Immature natural killer cell (primary cell): ENCODE data around the gene DSCAM. TPM values are rescaled to one million over a fixed set of nuclear protein-coding genes. Genes with fewer than 3 reads are reported as not detected.

ENCODE experiments used
- DNase-seq, 3 donors: peaks; one replicate each; pipeline ENCODE4 v3.0.0; 2022; ENCODE audit warnings: mixed read lengths in 1 of 3
- H3K27ac Mint-ChIP-seq, 6 donors: one replicate each; pipeline ENCODE4 v1.8.0; 2020; ENCODE audit warnings: mixed read lengths in 6 of 6, mild to moderate bottlenecking in 5 of 6, inconsistent platforms in 4 of 6, moderate library complexity in 3 of 6
- H3K27me3 Mint-ChIP-seq, 3 donors: one replicate each; pipeline ENCODE4 v1.8.0; 2020 to 2021; ENCODE audit warnings: low read depth in 3 of 3, mild to moderate bottlenecking in 3 of 3, mixed read lengths in 3 of 3, moderate library complexity in 3 of 3, inconsistent platforms in 1 of 3
- H3K36me3 Mint-ChIP-seq, 3 donors: one replicate each; pipeline ENCODE4 v1.8.0; 2020; ENCODE audit warnings: mixed read lengths in 3 of 3, inconsistent platforms in 2 of 3, mild to moderate bottlenecking in 2 of 3
- H3K4me1 Mint-ChIP-seq, 2 donors: one replicate each; pipeline ENCODE4 v1.8.0; 2020; ENCODE audit warnings: inconsistent platforms in 2 of 2, mild to moderate bottlenecking in 2 of 2, mixed read lengths in 2 of 2, moderate library complexity in 1 of 2
- H3K4me3 Mint-ChIP-seq, 5 donors: one replicate each; pipeline ENCODE4 v1.8.0; 2020; ENCODE audit warnings: mild to moderate bottlenecking in 5 of 5, mixed read lengths in 5 of 5, inconsistent platforms in 3 of 5, moderate library complexity in 3 of 5
- H3K9me3 Mint-ChIP-seq, 6 donors: one replicate each; pipeline ENCODE4 v1.8.0; 2020; ENCODE audit warnings: mild to moderate bottlenecking in 6 of 6, mixed read lengths in 6 of 6, inconsistent platforms in 4 of 6, moderate library complexity in 3 of 6
- polyA plus RNA-seq, 3 donors: library from polyadenylated mRNA; unstranded; fragments of 300-500 nt; fragmentation: Illumina TruSeq; gene quantifications; one replicate each; pipeline ENCODE4 v1.2.3, GENCODE V29; 2021

Gene DSCAM
- polyA plus RNA-seq, 3 donors from 2014 or later: not detected

DNA sequence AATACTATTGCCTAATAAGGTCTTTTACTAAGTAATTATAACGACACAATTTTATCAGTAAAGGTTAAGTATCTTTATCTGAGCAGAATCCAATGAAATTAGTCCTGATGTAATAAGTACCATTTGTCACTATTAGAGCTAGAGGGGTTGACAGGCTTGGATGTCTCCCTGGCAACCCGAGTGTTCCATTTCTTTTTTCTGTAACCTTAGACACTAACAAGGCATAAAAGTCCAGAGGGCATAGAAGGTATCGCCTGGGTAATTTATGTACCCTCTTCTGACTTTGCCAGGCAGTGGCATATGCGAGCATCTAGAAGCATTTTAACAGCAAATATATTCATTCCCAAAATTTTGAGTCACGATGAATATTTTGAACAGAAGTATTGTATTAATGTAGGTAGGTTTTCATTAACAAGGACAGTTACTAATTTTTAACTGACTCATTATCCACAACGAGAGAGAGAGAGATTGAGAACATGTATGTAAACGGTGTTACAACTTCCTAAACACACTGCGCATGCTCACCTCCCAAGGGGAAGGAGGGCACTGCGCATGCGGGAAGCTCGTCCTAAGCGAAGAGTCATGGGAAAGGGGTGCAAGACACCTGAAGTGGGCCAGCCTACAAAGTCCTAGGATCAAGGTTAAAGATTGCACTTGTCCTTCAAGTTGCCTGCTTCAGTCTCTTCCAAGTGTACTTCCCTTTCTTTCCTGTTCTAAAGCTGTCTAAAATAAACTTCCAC, 423.9 kb downstream of the DSCAM start:
- H3K4me1 Mint-ChIP-seq: no peaks in the 10 kb centered on the region
- H3K27me3 Mint-ChIP-seq: no peaks in the 10 kb centered on the region
- no peak overlapping the region for H3K4me3 Mint-ChIP-seq
- DNase-seq: no peak
- H3K36me3 Mint-ChIP-seq: no peaks in the 10 kb centered on the region
- H3K9me3 Mint-ChIP-seq: peaks cover 3 to 17% (median 5%) of the 10 kb centered on the region in 6 donors
- no peak overlapping the region for H3K27ac Mint-ChIP-seq

DNA sequence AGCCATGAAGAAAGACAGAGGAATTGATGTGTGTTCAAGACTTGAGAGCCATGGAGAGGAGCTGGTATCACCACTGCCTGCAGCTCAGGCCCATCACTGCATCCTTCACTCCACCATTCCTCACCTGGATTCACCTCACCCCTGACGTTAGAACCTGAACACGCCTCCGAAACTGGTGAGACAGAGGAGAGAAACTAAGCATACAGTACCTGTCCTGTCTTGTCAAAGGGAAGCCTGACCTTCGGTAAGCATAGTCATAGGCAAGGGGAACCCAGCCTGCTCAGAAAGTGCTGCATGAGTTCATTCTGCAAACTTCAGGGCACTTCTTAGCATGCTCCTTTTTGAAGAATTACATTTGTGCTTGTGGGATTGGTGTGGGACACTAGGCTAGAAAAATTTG, 425.8 kb downstream of the DSCAM start:
- Mint-ChIP-seq H3K4me1 (no peaks in the 10 kb centered on the region), H3K27ac (no peak overlapping the region), H3K4me3 (no peak overlapping the region), H3K27me3 (no peaks in the 10 kb centered on the region), H3K36me3 (no peaks in the 10 kb centered on the region), H3K9me3 (peaks cover 4 to 23% (median 7%) of the 10 kb centered on the region in 6 donors)
- DNase-seq: no peak

DNA sequence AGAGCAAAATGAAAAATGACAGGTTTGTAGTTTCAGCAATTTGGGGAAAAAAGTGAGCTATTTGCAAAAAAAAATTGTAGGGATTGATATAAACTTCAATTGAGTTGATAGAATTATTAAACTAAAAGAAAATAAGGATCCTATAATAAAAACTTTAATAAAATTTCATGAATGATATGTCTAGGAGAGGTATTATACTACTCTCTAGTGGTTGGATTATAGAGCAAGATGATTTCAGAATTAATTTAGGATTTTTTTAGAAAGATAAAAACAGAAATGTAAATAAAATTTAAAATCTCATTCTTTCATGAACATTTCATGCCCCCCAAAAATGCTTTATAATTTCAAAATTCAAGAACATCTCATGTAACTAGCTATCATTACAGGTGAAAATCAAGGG, 430.4 kb downstream of the DSCAM start:
- DNase-seq: no peak

DNA sequence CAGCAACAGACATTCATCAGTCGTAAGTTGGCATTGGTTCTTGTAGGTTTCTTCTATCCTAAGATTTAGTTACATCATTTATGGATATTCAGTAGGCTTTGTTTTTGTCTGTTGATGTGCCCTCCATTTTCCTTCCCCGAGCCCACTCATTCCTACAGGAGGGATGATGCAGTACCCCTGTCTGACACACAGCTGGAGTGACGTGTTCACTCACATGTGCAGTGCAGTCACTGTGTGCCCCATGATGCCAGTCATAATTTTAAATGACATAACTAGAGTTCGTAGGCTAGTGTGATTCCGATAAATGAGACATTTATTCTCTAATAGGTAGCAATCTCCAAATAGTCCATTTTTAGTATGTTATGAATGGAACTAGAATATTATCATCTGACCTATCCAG, 438.4 kb downstream of the DSCAM start:
- DNase-seq: no peak
- H3K4me3 Mint-ChIP-seq: no peak overlapping the region
- H3K27ac Mint-ChIP-seq: no peak overlapping the region
- H3K4me1 Mint-ChIP-seq: no peaks in the 10 kb centered on the region
- peaks cover 0 to 15% (median 4%) of the 10 kb centered on the region in 6 donors for H3K9me3 Mint-ChIP-seq
- peaks cover 0 to 3% (median 0%) of the 10 kb centered on the region in 3 donors for H3K27me3 Mint-ChIP-seq
- no peaks in the 10 kb centered on the region for H3K36me3 Mint-ChIP-seq

More for the DNA sequence above, 430.4 kb downstream of the DSCAM start:
- no peak overlapping the region for H3K27ac Mint-ChIP-seq
- no peaks in the 10 kb centered on the region for H3K4me1 Mint-ChIP-seq
- H3K4me3 Mint-ChIP-seq: no peak overlapping the region
- peaks cover 0 to 3% (median 0%) of the 10 kb centered on the region in 3 donors for H3K27me3 Mint-ChIP-seq
- H3K9me3 Mint-ChIP-seq: peaks cover 8 to 19% (median 14%) of the 10 kb centered on the region in 6 donors
- H3K36me3 Mint-ChIP-seq: no peaks in the 10 kb centered on the region

DNA sequence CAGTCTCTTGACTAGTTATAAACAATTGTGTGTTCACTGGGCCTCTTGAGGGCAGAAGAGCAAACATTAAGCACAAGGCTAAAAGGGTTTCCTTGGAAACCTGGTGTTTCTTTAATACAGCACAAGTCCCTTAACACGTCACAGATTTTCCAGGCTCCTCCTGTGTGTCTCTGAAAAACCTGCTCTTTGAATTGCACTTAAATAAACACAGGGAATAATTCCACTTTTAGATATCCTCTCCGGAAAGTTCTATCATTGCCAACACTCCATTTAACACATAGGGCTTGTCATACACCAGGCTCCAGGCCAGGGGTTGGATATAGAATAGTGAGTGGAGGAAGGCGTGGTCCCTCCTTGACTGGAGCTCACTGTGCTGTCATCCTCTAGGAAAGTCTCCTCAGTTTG, 442.6 kb downstream of the DSCAM start:
- H3K36me3 Mint-ChIP-seq: no peaks in the 10 kb centered on the region
- H3K27me3 Mint-ChIP-seq: no peaks in the 10 kb centered on the region
- H3K4me1 Mint-ChIP-seq: no peaks in the 10 kb centered on the region
- H3K4me3 Mint-ChIP-seq: no peak overlapping the region
- peaks cover 0 to 7% (median 4%) of the 10 kb centered on the region in 6 donors for H3K9me3 Mint-ChIP-seq
- no peak overlapping the region for H3K27ac Mint-ChIP-seq
- no peak for DNase-seq

DNA sequence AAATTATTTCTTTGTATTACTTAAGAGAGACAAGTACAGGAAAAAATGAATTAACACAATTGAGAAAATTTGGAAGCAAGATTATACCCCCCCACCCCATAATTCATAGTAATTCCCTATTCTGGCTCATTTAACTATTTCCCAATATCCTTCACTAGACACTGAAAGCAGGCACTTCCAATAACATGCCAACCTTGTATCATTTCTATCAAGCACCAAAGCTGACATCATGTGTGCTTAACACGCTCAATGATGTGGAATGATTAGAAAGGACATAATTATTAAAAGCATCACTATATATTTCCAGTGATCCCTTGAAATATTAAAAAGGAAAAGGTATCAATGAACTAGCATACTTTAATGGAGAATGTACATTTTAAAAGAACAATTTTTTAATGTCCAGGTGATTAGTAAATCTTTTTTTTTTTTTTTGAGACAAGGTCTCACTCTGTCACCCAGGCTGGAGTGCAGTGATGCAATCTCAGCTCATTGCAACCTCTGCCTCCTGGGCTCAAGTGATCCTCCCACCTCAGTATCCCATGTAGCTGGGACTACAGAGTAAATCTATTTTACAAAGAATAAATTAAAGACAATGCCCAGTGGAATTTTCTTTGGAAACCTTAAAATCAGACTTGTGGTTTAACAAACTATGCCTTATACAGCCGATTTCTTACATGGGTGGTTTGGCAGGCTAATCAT, 443.9 kb downstream of the DSCAM start:
- Mint-ChIP-seq H3K4me3 (no peak overlapping the region), H3K36me3 (no peaks in the 10 kb centered on the region), H3K9me3 (peaks cover 0 to 9% (median 4%) of the 10 kb centered on the region in 6 donors), H3K27ac (no peak overlapping the region), H3K27me3 (no peaks in the 10 kb centered on the region), H3K4me1 (no peaks in the 10 kb centered on the region)
- DNase-seq: no peak

- H3K4me1 Mint-ChIP-seq: no peaks in the 10 kb centered on the region
- H3K36me3 Mint-ChIP-seq: peaks cover 0 to 3% (median under 1%) of the 10 kb centered on the region in 3 donors
- no peak for DNase-seq
- peaks cover 3 to 21% (median 7%) of the 10 kb centered on the region in 6 donors for H3K9me3 Mint-ChIP-seq
- H3K27ac Mint-ChIP-seq: no peak overlapping the region
- no peak overlapping the region for H3K4me3 Mint-ChIP-seq
- peaks cover 0 to 3% (median 0%) of the 10 kb centered on the region in 3 donors for H3K27me3 Mint-ChIP-seq
Observed at GRCh38 chr21:40395732-40396131, 451.2 kb downstream of the DSCAM start.

GRCh38 chr21:40393066-40393465, 453.9 kb downstream of the DSCAM start:
- Mint-ChIP-seq H3K27ac (no peak overlapping the region), H3K9me3 (peaks cover 0 to 13% (median 7%) of the 10 kb centered on the region in 6 donors), H3K4me1 (no peaks in the 10 kb centered on the region), H3K4me3 (no peak overlapping the region), H3K36me3 (peaks cover 0 to 3% (median 3%) of the 10 kb centered on the region in 3 donors), H3K27me3 (peaks cover 0 to 3% (median 0%) of the 10 kb centered on the region in 3 donors)
- DNase-seq: no peak

- Mint-ChIP-seq H3K9me3 (peaks cover 0 to 7% (median 3%) of the 10 kb centered on the region in 6 donors), H3K4me1 (no peaks in the 10 kb centered on the region), H3K36me3 (peaks cover 0 to 3% (median 0%) of the 10 kb centered on the region in 3 donors), H3K27ac (no peak overlapping the region), H3K4me3 (no peak overlapping the region), H3K27me3 (peaks cover 0 to 1% (median 0%) of the 10 kb centered on the region in 3 donors)
- no peak for DNase-seq
Observed at GRCh38 chr21:40388046-40388445, 458.9 kb downstream of the DSCAM start.

DNA sequence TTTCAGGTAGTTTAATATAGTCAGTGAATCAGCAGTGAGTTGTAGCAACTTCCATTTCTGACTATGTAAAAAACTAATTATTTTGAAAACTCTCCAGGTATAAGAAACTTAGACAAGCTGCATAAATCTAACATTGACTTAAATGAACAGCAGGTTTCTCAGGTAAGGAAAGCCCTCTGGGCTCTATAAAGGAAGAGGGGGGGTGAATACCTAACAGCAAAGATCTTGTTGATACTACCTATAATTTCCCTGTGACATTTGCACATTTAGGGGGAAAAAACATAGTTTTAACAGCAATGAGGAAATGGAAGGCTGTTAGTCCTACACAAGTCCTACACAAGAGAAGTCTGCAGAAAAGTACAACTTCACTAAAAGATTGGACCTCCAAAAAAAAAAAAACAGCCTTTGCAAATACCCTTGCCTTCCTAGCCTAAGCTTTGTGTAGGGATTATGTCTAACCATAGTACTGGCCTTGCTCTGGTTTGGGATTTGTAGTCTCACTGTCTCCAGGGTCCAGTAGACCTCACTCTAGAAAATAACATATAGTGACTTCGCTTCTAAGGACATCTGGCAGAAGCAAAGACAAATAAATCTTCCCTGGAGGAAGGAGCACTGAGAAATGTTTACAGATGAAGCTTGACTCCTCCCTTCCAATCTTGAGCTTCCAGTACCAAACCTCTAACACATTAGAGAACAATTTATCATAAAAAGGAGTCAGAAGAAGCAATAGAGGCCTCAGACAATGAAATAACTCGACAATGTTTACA, 459.8 kb downstream of the DSCAM start:
- no peak overlapping the region for H3K27ac Mint-ChIP-seq
- H3K27me3 Mint-ChIP-seq: peaks cover 0 to 1% (median 0%) of the 10 kb centered on the region in 3 donors

GRCh38 chr21:40386294-40386911, 460.6 kb downstream of the DSCAM start:
- Mint-ChIP-seq H3K36me3 (peaks cover 0 to 3% (median 0%) of the 10 kb centered on the region in 3 donors), H3K9me3 (peaks cover 0 to 11% (median 3%) of the 10 kb centered on the region in 6 donors), H3K4me1 (no peaks in the 10 kb centered on the region), H3K27ac (no peak overlapping the region), H3K27me3 (peaks cover 0 to 1% (median 0%) of the 10 kb centered on the region in 3 donors), H3K4me3 (no peak overlapping the region)
- no peak for DNase-seq

More for the DNA sequence above, 459.8 kb downstream of the DSCAM start:
- peaks cover 0 to 11% (median 3%) of the 10 kb centered on the region in 6 donors for H3K9me3 Mint-ChIP-seq
- H3K4me1 Mint-ChIP-seq: no peaks in the 10 kb centered on the region
- H3K36me3 Mint-ChIP-seq: peaks cover 0 to 3% (median 0%) of the 10 kb centered on the region in 3 donors
- no peak for DNase-seq
- H3K4me3 Mint-ChIP-seq: no peak overlapping the region

- no peak overlapping the region for H3K4me3 Mint-ChIP-seq
- peaks cover 0 to 3% (median 0%) of the 10 kb centered on the region in 3 donors for H3K27me3 Mint-ChIP-seq
- DNase-seq: no peak
- no peaks in the 10 kb centered on the region for H3K4me1 Mint-ChIP-seq
- no peak overlapping the region for H3K27ac Mint-ChIP-seq
- H3K36me3 Mint-ChIP-seq: peaks cover 0 to 3% (median 0%) of the 10 kb centered on the region in 3 donors
- peaks cover 0 to 11% (median 1%) of the 10 kb centered on the region in 6 donors for H3K9me3 Mint-ChIP-seq
Observed at GRCh38 chr21:40385883-40386282, 461.1 kb downstream of the DSCAM start.

GRCh38 chr21:40383951-40384350, 463.0 kb downstream of the DSCAM start:
- H3K4me1 Mint-ChIP-seq: no peaks in the 10 kb centered on the region
- no peaks in the 10 kb centered on the region for H3K36me3 Mint-ChIP-seq
- DNase-seq: no peak
- H3K27ac Mint-ChIP-seq: no peak overlapping the region
- H3K4me3 Mint-ChIP-seq: no peak overlapping the region
- peaks cover 0 to 4% (median 0%) of the 10 kb centered on the region in 3 donors for H3K27me3 Mint-ChIP-seq
- peaks cover 0 to 21% (median 1%) of the 10 kb centered on the region in 6 donors for H3K9me3 Mint-ChIP-seq
